ENCODE results near the gene IPO13.

- TF ChIP-seq EZH2phosphoT487 (IDR thresholded peaks at IDR 0.05; ENCODE audit: low read length) (no peak), CTCF (IDR thresholded peaks at IDR 0.05; ENCODE audit: low read length) (no peak), EZH2 (optimal IDR thresholded peaks at IDR 0.05; ENCODE audit: low read depth, low read length) (no peak)
Observed at GRCh38 chr1:43997295-43997999, 50.7 kb downstream of the IPO13 start.

Data from MM.1S (cell line).